Trophoblast cell (in vitro differentiated cells and primary cell): Measurements from ENCODE around the gene EDNRA.

Experiments used
- DNase-seq, 2 donors: peaks; one replicate each; pipeline ENCODE4 v3.0.0-alpha.2; 2016
- H2AFZ ChIP-seq: 2 replicates; pipeline ENCODE4 v1.6.1; 2013; ENCODE audit warnings: low read length, moderate library complexity, mild to moderate bottlenecking; ENCODE audit not compliant: insufficient read depth, poor library complexity
- H2AK5ac ChIP-seq: 2 replicates; pipeline ENCODE4 v1.6.1; 2013; ENCODE audit warnings: mild to moderate bottlenecking, low read length
- H2BK120ac ChIP-seq: 2 replicates; pipeline ENCODE4 v1.6.1; 2013; ENCODE audit warnings: low read length, mild to moderate bottlenecking, moderate library complexity; ENCODE audit not compliant: insufficient read depth, poor library complexity
- H2BK12ac ChIP-seq: 2 replicates; pipeline ENCODE4 v1.6.1; 2013; ENCODE audit warnings: mild to moderate bottlenecking, low read length, moderate library complexity
- H2BK5ac ChIP-seq: 2 replicates; pipeline ENCODE4 v1.6.1; 2013; ENCODE audit warnings: low read length, low read depth, moderate library complexity, mild to moderate bottlenecking; ENCODE audit not compliant: poor library complexity
- H3K14ac ChIP-seq: 2 replicates; pipeline ENCODE4 v1.6.1; 2013; ENCODE audit warnings: mild to moderate bottlenecking, low read length
- H3K18ac ChIP-seq: 2 replicates; pipeline ENCODE4 v1.6.1; 2013; ENCODE audit warnings: mild to moderate bottlenecking, low read length
- H3K23ac ChIP-seq: 2 replicates; pipeline ENCODE4 v1.6.1; 2013; ENCODE audit warnings: low read length
- H3K27ac ChIP-seq: 2 replicates; pipeline ENCODE4 v1.5.1; 2013; ENCODE audit warnings: low read depth, mild to moderate bottlenecking, inconsistent platforms, low read length, moderate library complexity
- H3K27me3 ChIP-seq: 2 replicates; pipeline ENCODE4 v1.6.1; 2013; ENCODE audit warnings: inconsistent platforms, mild to moderate bottlenecking, low read length, moderate library complexity; ENCODE audit not compliant: insufficient read depth
- H3K36me3 ChIP-seq, 2 experiments: 1 replicate in 1 of 2; 2 replicates in 1 of 2; pipeline ENCODE4 v1.6.1; 2013; ENCODE audit warnings: low read length in 2 of 2, mild to moderate bottlenecking in 2 of 2, moderate library complexity in 1 of 2; ENCODE audit not compliant: insufficient read depth in 2 of 2, control insufficient read depth in 1 of 2
- H3K4ac ChIP-seq: 2 replicates; pipeline ENCODE4 v1.6.1; 2013; ENCODE audit warnings: low read depth, mild to moderate bottlenecking, low read length, moderate library complexity
- H3K4me1 ChIP-seq, 2 experiments: 1 replicate in 1 of 2; 2 replicates in 1 of 2; pipeline ENCODE4 v1.6.1; 2013; ENCODE audit warnings: low read length in 2 of 2, mild to moderate bottlenecking in 2 of 2, moderate library complexity in 1 of 2; ENCODE audit not compliant: insufficient read depth in 2 of 2, control insufficient read depth in 1 of 2
- H3K4me2 ChIP-seq: 2 replicates; pipeline ENCODE4 v1.6.1; 2013; ENCODE audit warnings: inconsistent platforms, mild to moderate bottlenecking, low read length, moderate library complexity
- H3K4me3 ChIP-seq: 2 replicates; pipeline ENCODE4 v1.5.1; 2013; ENCODE audit warnings: mild to moderate bottlenecking, low read depth, low read length, inconsistent platforms
- H3K79me1 ChIP-seq: one replicate; pipeline ENCODE4 v1.6.1; 2013; ENCODE audit warnings: low read length
- H3K79me2 ChIP-seq: 2 replicates; pipeline ENCODE4 v1.6.1; 2013; ENCODE audit warnings: low read length, mild to moderate bottlenecking; ENCODE audit not compliant: control insufficient read depth, insufficient read depth, poor library complexity
- H3K9ac ChIP-seq: 2 replicates; pipeline ENCODE4 v1.6.1; 2013; ENCODE audit warnings: mild to moderate bottlenecking, low read length
- H3K9me3 ChIP-seq: 2 replicates; pipeline ENCODE4 v1.6.1; 2013; ENCODE audit warnings: low read depth, mild to moderate bottlenecking, control low read depth, inconsistent platforms, low read length; ENCODE audit not compliant: insufficient read depth
- H4K12ac ChIP-seq: 2 replicates; pipeline ENCODE4 v1.6.1; 2013; ENCODE audit warnings: low read depth, mild to moderate bottlenecking, low read length, moderate library complexity
- H4K8ac ChIP-seq: 2 replicates; pipeline ENCODE4 v1.6.1; 2013; ENCODE audit warnings: low read depth, mild to moderate bottlenecking, low read length, moderate library complexity
- H4K91ac ChIP-seq: one replicate; pipeline ENCODE4 v1.6.1; 2013; ENCODE audit warnings: low read depth, mild to moderate bottlenecking, low read length, moderate library complexity
- WGBS: extraction: QIAGEN DNeasy Blood & Tissue Kit; methylation state at CpG from one replicate; pipeline ENCODE4 v1.1.7; 2013; ENCODE audit warnings: missing lambda C conversion rate; ENCODE audit not compliant: insufficient read length, insufficient coverage; ENCODE audit errors: extremely low coverage; 5-methylcytosine and 5-hydroxymethylcytosine counted together

Gene EDNRA

DNA sequence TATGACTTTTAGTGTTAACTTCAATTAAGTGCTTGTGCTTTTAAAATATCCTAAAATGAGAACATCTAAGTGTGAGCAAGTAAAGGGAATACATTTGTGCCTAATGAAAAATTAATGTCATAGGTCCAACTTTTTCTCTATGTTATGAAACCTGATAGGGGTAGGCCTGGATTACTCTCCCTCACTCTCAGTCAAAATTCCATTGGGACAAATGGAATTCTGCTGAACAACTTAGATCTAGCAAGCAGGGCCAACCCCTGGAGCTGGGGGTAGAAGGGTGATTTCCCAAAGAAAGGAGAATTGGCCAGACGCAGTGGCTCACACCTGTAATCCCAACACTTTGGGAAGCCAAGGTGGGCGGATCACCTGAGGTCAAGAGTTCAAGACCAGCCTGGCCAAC lies 67.4 kb downstream of the EDNRA start:
- Histone ChIP-seq H2BK12ac (no peak overlapping the region), H3K18ac (no peak overlapping the region), H3K27ac (no peak overlapping the region), H3K36me3 (no peaks in the 10 kb centered on the region), H2AFZ (no peak overlapping the region), H3K9ac (no peak overlapping the region), H3K79me2 (no peaks in the 10 kb centered on the region), H2BK5ac (no peak overlapping the region), H3K9me3 (peaks cover 5% of the 10 kb centered on the region), H2AK5ac (no peak overlapping the region), H3K4me2 (no peak overlapping the region), H4K12ac (no peak overlapping the region), H2BK120ac (no peak overlapping the region), H3K79me1 (no peaks in the 10 kb centered on the region), H3K4me1 (peaks cover 3 to 4% of the 10 kb centered on the region in 2 experiments), H3K23ac (no peak overlapping the region), H3K27me3 (no peaks in the 10 kb centered on the region), H3K14ac (no peak overlapping the region), H3K4ac (no peak overlapping the region), H3K4me3 (no peak overlapping the region), H4K91ac (no peak overlapping the region), H4K8ac (no peak overlapping the region)
- peak; percentile 28 to 52 for DNase-seq
- no CpG with 5 or more reads among the region's 2 CpGs for WGBS

DNA sequence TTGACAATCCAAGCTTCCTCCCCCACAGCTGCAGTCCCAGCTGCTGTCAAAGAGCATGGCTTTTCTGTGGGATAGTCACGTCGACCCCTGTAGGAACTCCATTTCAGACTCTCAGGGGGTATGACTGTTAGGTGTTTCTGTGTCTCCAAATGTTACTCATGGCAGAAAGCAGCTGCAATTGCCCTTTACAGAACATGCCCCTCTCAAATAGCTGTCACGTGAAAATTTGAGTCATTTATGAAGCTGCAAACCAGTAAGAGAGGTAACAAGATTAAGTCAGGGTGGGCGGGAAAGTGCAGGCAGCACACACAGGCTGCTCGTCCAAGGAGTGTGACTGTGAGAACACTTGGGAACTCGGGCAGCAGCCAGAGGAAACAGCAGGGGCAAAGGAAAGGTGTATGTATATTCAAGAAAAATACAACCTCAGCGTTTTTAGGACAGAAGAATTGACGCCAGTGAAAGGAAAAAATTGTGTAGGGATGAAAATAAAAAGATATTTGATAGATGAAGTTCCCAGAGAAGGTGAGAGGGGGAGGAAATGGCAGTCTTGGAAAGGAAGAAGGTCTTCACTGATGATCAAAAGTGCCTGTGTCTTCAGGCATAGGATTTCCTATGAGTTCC lies 69.8 kb downstream of the EDNRA start:
- H3K14ac ChIP-seq, result no peak overlapping the region
- H3K4me1 ChIP-seq, result peaks cover 3 to 4% of the 10 kb centered on the region in 2 experiments
- no peak overlapping the region for H3K27ac ChIP-seq
- H3K18ac ChIP-seq, result no peak overlapping the region
- H2AK5ac ChIP-seq, result no peak overlapping the region
- H3K23ac ChIP-seq, result no peak overlapping the region
- peaks cover 5% of the 10 kb centered on the region for H3K9me3 ChIP-seq
- H4K91ac ChIP-seq, result no peak overlapping the region
- no peak overlapping the region for H2BK5ac ChIP-seq
- no peak overlapping the region for H2BK120ac ChIP-seq
- H3K4ac ChIP-seq, result no peak overlapping the region
- WGBS, result 100% methylated on average over 1 of the region's 8 CpGs
- H3K79me1 ChIP-seq, result no peaks in the 10 kb centered on the region
- H3K36me3 ChIP-seq, result no peaks in the 10 kb centered on the region
- no peak for DNase-seq
- no peak overlapping the region for H3K4me2 ChIP-seq
- no peak overlapping the region for H4K12ac ChIP-seq
- H2BK12ac ChIP-seq, result no peak overlapping the region
- no peak overlapping the region for H3K9ac ChIP-seq
- H2AFZ ChIP-seq, result no peak overlapping the region
- H4K8ac ChIP-seq, result no peak overlapping the region
- no peak overlapping the region for H3K4me3 ChIP-seq
- no peaks in the 10 kb centered on the region for H3K79me2 ChIP-seq
- no peaks in the 10 kb centered on the region for H3K27me3 ChIP-seq

GRCh38 chr4:147560625-147561024 lies 79.7 kb downstream of the EDNRA start:
- no peak overlapping the region for H3K27ac ChIP-seq
- no peaks in the 10 kb centered on the region for H3K36me3 ChIP-seq
- H3K79me1 ChIP-seq, result no peaks in the 10 kb centered on the region
- H4K8ac ChIP-seq, result no peak overlapping the region
- H3K9me3 ChIP-seq, result no peaks in the 10 kb centered on the region
- H3K79me2 ChIP-seq, result no peaks in the 10 kb centered on the region
- H2BK12ac ChIP-seq, result no peak overlapping the region
- no peak overlapping the region for H3K4me3 ChIP-seq
- H3K4me1 ChIP-seq, result peaks cover 4% of the 10 kb centered on the region in 2 experiments
- WGBS, result no CpG with 5 or more reads among the region's 4 CpGs
- no peak overlapping the region for H3K4ac ChIP-seq
- no peak overlapping the region for H3K14ac ChIP-seq
- no peak for DNase-seq
- H3K4me2 ChIP-seq, result no peak overlapping the region
- no peak overlapping the region for H2BK5ac ChIP-seq
- H4K91ac ChIP-seq, result no peak overlapping the region
- no peak overlapping the region for H3K23ac ChIP-seq
- no peak overlapping the region for H3K9ac ChIP-seq
- no peak overlapping the region for H4K12ac ChIP-seq
- no peaks in the 10 kb centered on the region for H3K27me3 ChIP-seq
- H2AFZ ChIP-seq, result no peak overlapping the region
- no peak overlapping the region for H2AK5ac ChIP-seq
- no peak overlapping the region for H2BK120ac ChIP-seq
- no peak overlapping the region for H3K18ac ChIP-seq

GRCh38 chr4:147566762-147567161 lies 85.9 kb downstream of the EDNRA start:
- no peak overlapping the region for H2BK5ac ChIP-seq
- H4K8ac ChIP-seq, result no peak overlapping the region

More at GRCh38 chr4:147566762-147567161, 85.9 kb downstream of the EDNRA start:
- H3K4me1 ChIP-seq, result no peaks in the 10 kb centered on the region
- no peak overlapping the region for H3K14ac ChIP-seq
- no peak overlapping the region for H2BK120ac ChIP-seq
- H3K18ac ChIP-seq, result no peak overlapping the region
- H3K4ac ChIP-seq, result no peak overlapping the region
- H3K4me3 ChIP-seq, result no peak overlapping the region
- H3K36me3 ChIP-seq, result no peaks in the 10 kb centered on the region
- H3K79me2 ChIP-seq, result no peaks in the 10 kb centered on the region
- H3K9me3 ChIP-seq, result no peaks in the 10 kb centered on the region
- H4K91ac ChIP-seq, result no peak overlapping the region
- H2BK12ac ChIP-seq, result no peak overlapping the region
- H3K79me1 ChIP-seq, result no peaks in the 10 kb centered on the region
- H2AFZ ChIP-seq, result no peak overlapping the region
- no peak overlapping the region for H3K23ac ChIP-seq
- H2AK5ac ChIP-seq, result no peak overlapping the region
- H3K27ac ChIP-seq, result no peak overlapping the region
- H3K27me3 ChIP-seq, result no peaks in the 10 kb centered on the region
- no peak overlapping the region for H3K4me2 ChIP-seq
- no peak for DNase-seq
- H3K9ac ChIP-seq, result no peak overlapping the region
- H4K12ac ChIP-seq, result no peak overlapping the region
